ACC112 (cell line): Measurements from ENCODE around the gene DKK2.

Source experiments
- H2AFZ ChIP-seq: fragments of 200-600 bp; sonication (generic); one replicate; pipeline ENCODE4 v1.6.0; 2017; ENCODE audit warnings: antibody characterized with exemption, low read length; ENCODE audit not compliant: unreplicated experiment
- H3K27ac ChIP-seq: fragments of 200-600 bp; sonication (generic); 2 replicates; pipeline ENCODE4 v1.5.1; 2014; ENCODE audit warnings: low read depth, mild to moderate bottlenecking, antibody characterized with exemption, low read length, moderate library complexity
- H3K27me3 ChIP-seq: fragments of 200-600 bp; sonication (generic); 2 replicates; pipeline ENCODE4 v1.6.1; 2014; ENCODE audit warnings: mild to moderate bottlenecking, antibody characterized with exemption, low read length, moderate library complexity, mixed read lengths; ENCODE audit not compliant: insufficient read depth
- H3K36me3 ChIP-seq: fragments of 200-600 bp; sonication (generic); 2 replicates; pipeline ENCODE4 v1.6.1; 2016; ENCODE audit warnings: mild to moderate bottlenecking, antibody characterized with exemption, low read length, moderate library complexity, mixed read lengths; ENCODE audit not compliant: insufficient read depth
- H3K4me1 ChIP-seq: fragments of 200-600 bp; sonication (generic); one replicate; pipeline ENCODE4 v1.6.1; 2016; ENCODE audit warnings: low read length, mixed read lengths; ENCODE audit not compliant: insufficient read depth, unreplicated experiment, control insufficient read depth
- H3K4me3 ChIP-seq: fragments of 200-600 bp; sonication (generic); 2 replicates; pipeline ENCODE4 v1.5.1; 2014; ENCODE audit warnings: mild to moderate bottlenecking, low read depth, low read length
- H3K79me2 ChIP-seq: fragments of 200-600 bp; sonication (generic); one replicate; pipeline ENCODE4 v1.6.0; 2016; ENCODE audit warnings: low read length; ENCODE audit not compliant: control insufficient read depth, unreplicated experiment, insufficient read depth

DKK2 gene

GRCh38 chr4:107050525-107051135 lies 14.5 kb upstream of the DKK2 start:
- H3K79me2 ChIP-seq, result no peaks in the 10 kb centered on the region
- no peaks in the 10 kb centered on the region for H3K4me1 ChIP-seq
- H3K36me3 ChIP-seq, result no peaks in the 10 kb centered on the region
- H3K4me3 ChIP-seq, result no peak overlapping the region
- H3K27me3 ChIP-seq, result no peaks in the 10 kb centered on the region
- H3K27ac ChIP-seq, result no peak overlapping the region
- H2AFZ ChIP-seq, result no peak overlapping the region

- no peaks in the 10 kb centered on the region for H3K4me1 ChIP-seq
- no peak overlapping the region for H3K27ac ChIP-seq
- H3K4me3 ChIP-seq, result no peak overlapping the region
- no peaks in the 10 kb centered on the region for H3K27me3 ChIP-seq
- no peaks in the 10 kb centered on the region for H3K36me3 ChIP-seq
- H2AFZ ChIP-seq, result no peak overlapping the region
- H3K79me2 ChIP-seq, result no peaks in the 10 kb centered on the region
These were observed 10.1 kb upstream of the DKK2 start for GRCh38 chr4:107046261-107046660.

DNA sequence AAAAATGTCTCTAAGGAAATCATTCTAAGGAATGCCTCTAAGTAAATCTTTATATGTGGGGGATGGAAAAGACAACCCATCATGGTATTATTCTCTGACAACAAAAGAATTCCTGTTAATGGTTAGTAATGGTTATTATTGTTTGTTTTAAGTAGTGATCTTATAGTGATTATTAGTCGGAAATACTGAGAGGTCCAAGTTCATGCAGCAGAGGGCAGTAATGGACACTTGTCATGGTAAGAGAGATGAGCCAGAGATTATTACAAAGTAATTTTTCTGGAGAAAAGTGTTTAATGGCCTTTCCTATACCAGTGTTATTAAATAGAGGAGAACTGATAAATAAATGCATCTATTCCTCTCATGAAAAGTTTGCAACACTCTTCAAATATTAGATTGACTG lies 8.1 kb upstream of the DKK2 start:
- no peaks in the 10 kb centered on the region for H3K36me3 ChIP-seq
- no peak overlapping the region for H3K27ac ChIP-seq
- no peaks in the 10 kb centered on the region for H3K79me2 ChIP-seq
- H3K4me1 ChIP-seq, result no peaks in the 10 kb centered on the region
- peaks cover 7% of the 10 kb centered on the region for H3K27me3 ChIP-seq
- H3K4me3 ChIP-seq, result no peak overlapping the region
- H2AFZ ChIP-seq, result no peak overlapping the region

DNA sequence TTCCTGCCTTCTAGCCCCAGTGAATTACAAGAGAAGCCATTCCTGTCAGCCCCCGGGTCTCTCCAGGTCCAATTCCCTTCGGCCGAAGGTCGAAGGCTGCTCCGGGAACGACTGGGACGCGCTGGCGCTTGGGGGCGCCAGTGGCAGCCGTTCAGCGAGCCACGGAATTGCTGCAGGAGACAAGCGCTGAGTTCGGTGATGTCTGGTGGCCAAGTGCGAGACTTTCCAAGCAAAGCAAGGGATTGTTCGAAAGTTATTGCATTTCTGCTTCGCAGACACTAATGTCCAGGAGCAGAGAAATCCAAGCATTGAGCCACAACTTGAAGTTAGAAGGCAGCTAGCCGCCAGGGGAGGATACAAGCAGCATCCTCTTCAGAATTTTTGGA lies 1.1 kb upstream of the DKK2 start:
- H3K4me3 ChIP-seq, result peak overlapping the region; percentile 72
- no peaks in the 10 kb centered on the region for H3K79me2 ChIP-seq
- peaks cover 15% of the 10 kb centered on the region for H3K4me1 ChIP-seq
- H2AFZ ChIP-seq, result peak overlapping the region; percentile 14
- H3K27ac ChIP-seq, result no peak overlapping the region
- H3K36me3 ChIP-seq, result no peaks in the 10 kb centered on the region
- peaks cover 69% of the 10 kb centered on the region for H3K27me3 ChIP-seq

GRCh38 chr4:107036584-107037198 lies 578 bp upstream of the DKK2 start:
- Histone ChIP-seq H3K79me2 (no peaks in the 10 kb centered on the region), H3K27ac (no peak overlapping the region), H3K36me3 (no peaks in the 10 kb centered on the region), H3K4me1 (peaks cover 15% of the 10 kb centered on the region), H3K27me3 (peaks cover 72% of the 10 kb centered on the region), H2AFZ (peak overlapping the region; percentile 37), H3K4me3 (peak overlapping the region; percentile 72)

DNA sequence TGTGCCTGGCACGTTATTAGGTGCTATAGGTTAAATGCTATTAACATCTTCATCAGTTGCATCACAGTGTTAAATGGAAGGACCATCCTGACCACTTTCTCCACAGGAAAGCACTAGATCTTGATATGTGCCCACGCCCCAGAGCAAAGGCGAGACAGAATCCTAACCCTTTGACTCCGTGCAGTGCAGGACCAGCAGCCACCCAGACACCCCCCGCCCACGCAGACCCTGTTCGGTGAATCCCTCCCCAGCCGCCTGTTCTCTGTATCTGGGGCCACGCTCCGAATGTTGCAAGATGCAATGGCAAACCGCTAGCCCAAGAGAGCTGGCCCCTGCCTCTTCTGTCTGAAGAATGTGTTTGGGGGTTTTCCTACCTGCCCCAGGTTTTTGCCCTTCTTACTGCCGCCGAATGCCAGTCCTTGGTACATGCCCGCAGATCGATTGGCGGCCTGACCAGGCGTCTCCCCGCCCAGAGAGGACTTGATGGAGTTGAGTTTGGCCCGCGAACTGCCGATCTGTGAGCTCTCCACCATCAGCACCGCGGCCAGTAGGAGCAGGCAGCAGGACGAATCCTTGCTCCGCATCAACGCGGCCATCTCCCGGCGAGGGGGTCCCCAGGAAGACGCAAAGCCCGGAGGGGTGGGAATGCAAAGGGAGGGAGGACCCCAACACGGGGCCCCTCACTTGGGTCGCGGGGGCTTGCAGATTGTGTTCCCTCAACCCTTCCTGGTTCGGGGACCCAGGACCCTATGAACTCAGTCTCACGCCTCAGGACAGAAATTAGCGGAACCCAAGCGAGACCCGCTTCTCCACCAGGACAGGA lies 906 bp downstream of the DKK2 start:
- Histone ChIP-seq H3K4me3 (peak overlapping the region; percentile 72), H3K79me2 (no peaks in the 10 kb centered on the region), H3K27ac (no peak overlapping the region), H3K27me3 (peaks cover 87% of the 10 kb centered on the region), H3K4me1 (peaks cover 15% of the 10 kb centered on the region), H3K36me3 (no peaks in the 10 kb centered on the region), H2AFZ (peak overlapping the region; percentile 61)

DNA sequence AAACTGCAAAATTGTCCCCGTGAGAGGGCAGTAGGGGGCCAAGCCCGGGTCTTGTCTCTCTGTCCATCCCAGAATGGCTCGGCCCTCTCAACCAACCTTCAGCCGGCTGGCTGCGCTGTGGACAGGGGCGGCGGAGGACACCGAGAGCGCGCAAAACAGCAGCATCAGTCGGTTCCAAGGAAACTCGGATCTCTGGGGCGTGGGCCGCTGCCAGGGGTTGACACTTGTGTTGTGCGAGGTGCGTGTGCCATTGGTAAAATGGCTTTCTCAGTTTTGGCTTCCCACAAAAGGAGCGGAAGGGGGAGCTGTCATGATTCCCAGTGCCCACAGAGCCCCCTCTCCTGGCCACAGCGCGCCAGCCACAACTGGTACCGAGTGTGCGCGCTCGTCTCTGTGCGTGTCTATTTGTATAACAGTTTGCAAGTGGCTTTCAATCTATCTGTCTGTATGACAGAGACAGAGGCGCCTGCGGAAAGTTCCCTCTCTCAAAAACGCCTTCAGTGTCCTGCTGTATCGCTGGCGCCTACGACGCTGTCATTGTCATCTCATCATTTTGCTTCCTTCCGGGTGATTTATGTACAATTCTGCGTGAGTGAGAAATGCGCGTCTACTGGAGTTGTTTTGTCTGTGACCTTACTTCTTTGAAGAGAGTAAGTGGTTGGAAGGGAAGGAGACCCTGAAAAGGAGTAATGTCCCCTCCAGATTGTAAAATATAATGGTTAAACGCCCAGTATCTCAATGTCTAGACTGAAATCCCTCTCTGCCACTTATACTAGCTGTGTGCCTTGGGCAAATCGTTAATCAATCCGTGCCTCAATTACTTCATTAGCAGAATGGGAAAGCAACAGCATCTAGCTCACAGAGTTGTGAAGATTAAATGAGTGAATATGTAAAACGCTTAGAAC lies 1.8 kb downstream of the DKK2 start:
- peaks cover 15% of the 10 kb centered on the region for H3K4me1 ChIP-seq
- H2AFZ ChIP-seq, result peak overlapping the region; percentile 61
- peak overlapping the region; percentile 72 for H3K4me3 ChIP-seq
- H3K27me3 ChIP-seq, result peaks cover 87% of the 10 kb centered on the region
- no peaks in the 10 kb centered on the region for H3K79me2 ChIP-seq
- no peaks in the 10 kb centered on the region for H3K36me3 ChIP-seq
- H3K27ac ChIP-seq, result no peak overlapping the region

GRCh38 chr4:107027379-107027778 lies 8.7 kb downstream of the DKK2 start:
- Histone ChIP-seq H2AFZ (no peak overlapping the region), H3K4me3 (no peak overlapping the region), H3K4me1 (no peaks in the 10 kb centered on the region), H3K79me2 (no peaks in the 10 kb centered on the region), H3K27me3 (peaks cover 55% of the 10 kb centered on the region), H3K36me3 (no peaks in the 10 kb centered on the region), H3K27ac (no peak overlapping the region)

DNA sequence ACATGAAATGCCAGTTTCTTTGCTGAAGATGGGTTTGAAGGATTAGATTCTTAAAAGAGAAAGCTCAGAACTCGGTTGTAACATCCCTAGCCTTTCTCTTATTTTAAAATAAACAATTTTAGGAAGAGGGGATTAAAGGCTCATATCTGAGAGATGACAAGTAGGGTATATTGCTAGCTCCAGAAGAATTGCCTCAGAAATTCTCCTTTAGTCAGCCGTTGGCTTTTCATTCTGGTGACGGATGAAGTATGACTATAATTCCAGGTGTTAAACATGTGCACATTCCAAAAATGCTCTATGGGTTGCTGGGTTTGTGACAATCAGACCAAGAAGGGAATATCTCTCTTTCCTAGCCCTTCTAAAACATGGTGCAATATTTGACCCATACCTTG lies 17.8 kb downstream of the DKK2 start:
- Histone ChIP-seq H3K79me2 (no peaks in the 10 kb centered on the region), H3K36me3 (no peaks in the 10 kb centered on the region), H3K4me3 (no peak overlapping the region), H3K4me1 (no peaks in the 10 kb centered on the region), H2AFZ (no peak overlapping the region), H3K27me3 (peaks cover 55% of the 10 kb centered on the region), H3K27ac (no peak overlapping the region)
